NCI-H510A treated with DMSO at 0.1 percent for 48 hours (cell line): ENCODE measurements around the gene KLHL22.
"Not testable (repeated sequence)": the region's sequence is repeated elsewhere in the genome, so short reads cannot be mapped to it uniquely, and the experiment has no call there.

Experiments used
- DNase-seq: peaks from one replicate; lab custom pipeline; 2025; lab: John Stamatoyannopoulos, UW

The KLHL22 gene

DNA sequence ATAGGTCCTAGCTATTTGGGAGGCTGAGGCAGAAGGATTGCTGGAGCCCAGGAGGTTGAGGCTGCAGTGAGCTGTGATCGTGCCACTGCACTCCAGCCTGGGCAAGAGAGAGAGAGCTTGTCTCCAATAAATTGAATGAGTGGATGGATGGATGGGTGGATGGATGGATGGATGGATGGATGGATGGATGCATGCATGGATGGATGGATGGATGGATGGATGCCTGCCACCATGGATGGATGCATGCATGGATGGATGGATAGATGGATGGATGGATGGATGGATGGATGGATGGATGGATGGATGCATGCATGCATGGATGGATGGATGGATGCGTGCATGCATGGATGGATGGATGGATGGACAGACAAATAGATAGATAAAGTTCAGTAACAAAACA lies 25.1 kb downstream of the KLHL22 start:
- not testable (repeated sequence) for DNase-seq

DNA sequence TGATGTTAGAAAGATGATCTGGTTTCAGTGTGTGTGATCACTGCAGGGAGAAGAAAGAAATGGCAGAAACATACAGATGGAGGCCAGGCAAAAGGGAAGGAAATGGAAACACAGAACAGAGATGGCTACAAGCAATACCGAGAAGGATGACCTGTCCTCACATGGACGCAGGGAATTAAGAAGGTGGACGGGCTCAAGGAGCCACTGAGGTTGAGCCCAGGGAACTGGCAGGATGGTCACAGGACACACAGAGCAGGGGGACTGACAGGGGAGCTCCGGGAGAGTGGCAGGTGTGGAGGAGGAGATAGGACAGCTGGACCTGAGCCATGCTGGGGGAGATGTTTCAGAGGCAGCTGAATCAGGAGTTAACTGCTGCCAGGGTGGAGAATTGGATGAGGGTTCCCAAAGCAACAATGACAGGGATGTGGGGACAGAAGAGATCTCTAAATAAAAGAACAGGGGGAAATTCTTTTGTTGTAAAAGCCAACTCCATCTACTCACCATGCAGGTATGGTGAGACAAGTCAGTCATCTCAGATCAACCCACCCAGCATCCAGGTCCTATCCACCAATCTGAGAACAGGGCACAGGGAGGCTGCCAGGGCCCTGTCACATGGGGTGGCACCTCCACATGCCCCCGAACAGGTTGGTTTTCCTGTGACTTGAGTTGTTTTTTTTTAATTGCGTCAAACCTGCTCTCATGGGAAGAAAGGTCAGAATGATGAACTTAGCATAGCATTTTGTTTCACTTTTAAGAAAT lies 26.3 kb downstream of the KLHL22 start:
- no peak for DNase-seq

DNA sequence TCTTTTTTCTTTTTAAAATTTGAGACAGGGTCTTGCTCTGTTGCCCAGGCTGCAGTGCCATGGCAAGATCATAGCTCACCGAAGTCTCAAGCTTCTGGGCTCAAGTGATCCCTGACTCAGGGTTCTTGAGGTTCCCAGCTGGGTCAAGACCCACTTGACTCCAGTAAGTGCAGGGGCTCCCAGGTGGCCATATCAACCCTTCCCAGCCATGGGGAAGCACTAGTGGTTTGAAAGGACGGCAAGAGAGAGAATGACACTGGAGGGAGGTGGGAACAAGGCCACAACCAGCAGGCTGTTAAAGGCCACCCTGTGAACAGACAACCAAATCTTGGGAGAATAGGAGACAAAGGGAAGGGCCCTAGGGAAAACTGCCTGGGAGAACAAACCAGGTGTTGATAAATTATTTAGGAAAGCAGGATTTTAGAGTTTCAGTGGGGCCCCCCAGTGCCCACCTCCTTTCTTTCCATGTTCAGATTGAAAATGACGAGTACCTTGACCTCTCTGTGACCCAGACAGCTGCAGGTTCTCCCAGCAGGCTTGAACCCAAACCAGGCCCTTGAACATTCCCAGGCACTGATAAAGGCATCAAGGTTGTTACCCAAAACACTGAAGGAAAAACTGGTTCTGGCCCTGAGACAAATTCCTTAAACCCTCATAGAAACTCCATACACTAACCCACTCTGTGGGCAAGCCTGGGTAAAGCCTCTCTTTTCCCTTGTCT lies 28.8 kb downstream of the KLHL22 start:
- DNase-seq: no peak

DNA sequence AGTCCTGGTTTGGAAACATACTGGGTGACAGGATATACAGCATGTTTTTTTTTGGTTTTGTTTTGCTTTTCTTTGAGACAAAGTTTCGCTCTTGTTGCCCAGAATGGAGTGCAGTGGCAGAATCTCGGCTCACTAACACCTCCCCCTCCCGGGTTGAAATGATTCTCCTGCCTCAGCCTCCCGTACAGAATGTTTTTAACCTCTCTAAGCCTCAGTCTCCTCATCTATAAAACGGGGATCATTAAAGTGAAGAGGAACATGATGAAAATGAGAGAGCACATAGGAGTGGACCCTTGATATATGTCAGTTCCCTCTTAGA lies 29.9 kb downstream of the KLHL22 start:
- DNase-seq: no peak

DNA sequence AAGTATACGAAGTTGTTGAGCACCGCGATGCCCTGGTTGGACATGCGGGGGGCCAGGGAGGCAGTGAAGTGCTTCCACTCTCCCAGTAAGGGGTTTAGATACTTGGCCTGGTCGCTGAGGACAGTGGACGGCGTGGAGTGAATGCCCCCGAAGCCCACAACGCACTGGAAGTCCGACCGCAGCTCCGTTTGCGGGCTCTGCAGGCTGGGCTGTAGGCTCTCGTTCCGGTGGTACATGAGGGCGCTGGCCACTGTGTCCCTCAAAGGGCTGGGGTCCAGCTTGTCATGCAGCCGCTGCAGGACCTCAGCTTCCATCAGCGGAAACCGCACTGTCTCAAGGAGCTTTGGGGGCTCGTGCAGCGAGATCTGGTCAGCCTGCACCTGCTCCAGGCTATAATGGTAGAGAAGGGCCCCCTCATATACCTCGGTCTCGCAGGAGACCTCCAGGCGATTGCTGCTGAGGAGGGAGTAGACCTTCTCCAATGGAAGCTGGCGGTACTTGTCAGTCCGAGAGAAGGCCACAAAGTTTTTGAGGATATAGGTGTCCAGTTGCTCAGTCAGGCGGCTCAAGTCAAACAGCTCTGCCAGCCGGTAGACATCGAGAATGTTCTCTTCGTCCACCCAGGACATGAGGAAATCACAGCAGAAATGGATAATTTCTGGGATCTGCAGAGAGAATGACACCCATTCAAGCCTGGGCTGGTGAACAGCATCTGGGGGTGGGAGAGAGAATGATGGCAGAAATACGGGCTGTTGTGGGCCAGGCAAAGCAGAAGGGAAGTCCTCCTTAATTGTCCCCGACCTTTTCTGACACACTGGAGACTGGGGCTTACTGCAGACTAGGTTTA lies 30.5 kb downstream of the KLHL22 start:
- no peak for DNase-seq

DNA sequence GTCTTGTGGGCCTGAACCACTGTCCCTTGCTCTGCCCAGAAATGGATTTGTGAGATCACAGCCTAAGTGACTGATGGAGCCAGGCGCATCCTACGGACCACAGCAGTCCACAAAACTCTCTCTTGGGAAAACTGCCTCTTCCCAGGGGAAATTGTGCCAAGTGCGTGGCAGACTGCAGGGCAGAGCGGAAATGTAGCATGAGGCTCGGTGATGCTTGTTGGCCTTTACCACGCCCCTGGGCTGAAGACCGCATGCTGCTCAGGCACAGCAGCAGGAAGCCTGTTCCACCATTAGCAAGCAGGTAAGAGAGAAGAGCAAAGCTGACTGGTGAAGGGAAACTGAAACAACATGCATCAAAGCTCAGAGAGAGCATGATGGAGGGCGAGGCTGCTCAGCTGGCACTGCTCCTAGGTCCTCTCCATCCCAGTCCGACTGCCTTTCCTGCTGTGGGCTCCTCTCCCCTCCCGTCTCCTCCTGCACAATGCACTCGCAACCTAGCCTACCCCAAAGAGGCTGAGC lies 31.4 kb downstream of the KLHL22 start:
- no peak for DNase-seq

DNA sequence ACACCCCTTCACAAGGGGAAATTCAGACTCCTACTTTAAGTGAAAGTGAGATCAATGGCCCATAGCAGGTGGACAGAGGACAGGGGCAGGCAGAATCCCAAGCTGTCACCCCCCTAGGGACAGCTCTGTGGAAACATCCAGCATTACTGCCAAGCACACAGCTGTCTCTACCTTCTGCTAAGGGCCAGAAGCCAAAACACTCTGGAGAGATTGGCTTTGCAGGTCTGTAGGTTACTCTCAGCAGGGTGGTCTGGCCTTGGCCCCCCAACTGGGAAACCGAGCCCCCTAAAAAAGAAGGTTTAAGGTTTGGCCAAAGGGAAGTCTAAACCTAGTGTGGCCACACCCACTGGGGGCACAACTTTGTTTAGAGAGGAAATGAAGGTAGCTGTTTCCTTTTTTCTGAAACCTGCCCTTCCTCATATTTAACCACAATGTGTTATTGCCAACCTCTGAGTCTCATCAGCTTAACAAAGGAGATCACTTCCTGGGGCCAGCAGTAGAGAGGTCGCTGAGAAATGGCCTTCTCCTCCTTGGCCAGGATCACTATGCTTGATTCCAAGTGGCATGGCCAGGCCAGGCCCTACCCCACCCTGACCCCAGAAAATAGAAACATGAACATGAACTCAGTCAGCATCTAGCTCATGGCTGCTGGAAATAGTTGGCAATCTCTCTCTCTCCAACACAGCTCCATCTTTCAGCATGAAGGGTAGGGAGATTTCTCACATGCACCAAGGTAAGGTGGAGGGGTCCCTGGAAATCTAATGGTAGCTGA lies 32.1 kb downstream of the KLHL22 start:
- no peak for DNase-seq

DNA sequence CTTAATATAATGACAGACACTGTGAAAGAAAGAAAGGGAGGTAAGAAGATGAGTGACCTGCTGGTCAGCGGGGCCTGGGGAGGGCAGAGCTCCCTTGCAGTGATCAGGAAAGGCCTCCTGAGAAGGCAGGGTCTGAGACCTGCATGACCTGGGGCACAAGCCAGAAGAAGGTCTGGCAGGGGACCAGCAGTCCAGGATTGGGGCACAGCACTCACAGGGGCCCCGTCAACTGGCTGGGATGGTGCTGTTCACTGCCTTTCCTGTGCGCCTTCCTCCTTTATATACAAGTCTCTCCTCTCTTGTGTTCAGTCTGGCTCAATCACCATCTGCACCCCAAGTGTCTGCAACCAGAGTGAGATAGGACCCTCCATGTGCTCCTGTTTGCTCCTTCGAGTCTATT lies 35.7 kb downstream of the KLHL22 start:
- no peak for DNase-seq

DNA sequence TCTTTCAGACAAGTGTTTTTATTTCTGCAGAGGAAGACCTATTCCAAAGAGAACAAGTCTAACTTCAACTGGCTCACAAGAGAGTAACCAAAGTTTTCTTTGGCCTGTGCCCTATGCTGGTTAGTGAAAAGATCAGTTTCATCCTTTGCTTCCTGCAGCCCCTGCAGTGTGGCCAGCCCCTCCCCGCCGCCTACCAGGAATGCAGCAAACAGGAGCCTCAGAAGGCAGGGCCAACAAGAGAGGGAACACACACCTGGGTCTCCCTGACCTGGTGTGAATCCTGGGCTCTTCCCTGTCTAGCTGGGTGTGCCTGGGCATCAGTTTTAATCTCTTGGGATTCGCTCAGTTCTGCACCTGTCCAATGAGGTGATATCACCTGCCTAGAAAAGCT lies 36.4 kb downstream of the KLHL22 start:
- DNase-seq: no peak

DNA sequence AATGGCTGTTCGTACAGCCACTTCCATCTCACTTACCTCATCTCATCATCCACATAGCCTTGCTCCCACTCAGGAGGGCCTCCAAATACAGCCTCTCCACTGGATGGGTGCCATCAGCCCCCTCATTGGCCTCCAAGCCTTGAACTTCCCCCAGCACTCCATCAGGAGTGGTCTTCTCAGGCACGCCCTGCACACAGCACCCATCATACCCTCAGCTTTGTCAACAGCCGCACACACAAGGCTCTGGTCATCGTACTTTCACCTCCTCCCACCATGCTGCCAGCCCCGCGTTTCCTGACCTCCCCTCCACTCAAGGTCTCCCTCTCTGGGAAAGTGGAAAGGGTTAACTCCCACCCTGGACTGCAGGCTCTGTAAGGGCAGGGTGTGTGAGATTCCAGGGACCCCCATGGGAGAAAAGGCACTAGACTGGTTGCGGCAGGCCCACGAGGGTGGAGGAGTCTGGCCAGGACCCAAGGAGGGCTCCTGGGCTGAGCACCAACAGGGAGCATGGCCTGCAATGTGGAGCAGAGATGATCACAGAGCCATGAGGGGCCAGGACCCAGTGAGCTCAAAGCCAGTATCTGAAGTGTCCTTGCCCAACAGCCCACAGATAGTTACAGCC lies 37.0 kb downstream of the KLHL22 start:
- no peak for DNase-seq

DNA sequence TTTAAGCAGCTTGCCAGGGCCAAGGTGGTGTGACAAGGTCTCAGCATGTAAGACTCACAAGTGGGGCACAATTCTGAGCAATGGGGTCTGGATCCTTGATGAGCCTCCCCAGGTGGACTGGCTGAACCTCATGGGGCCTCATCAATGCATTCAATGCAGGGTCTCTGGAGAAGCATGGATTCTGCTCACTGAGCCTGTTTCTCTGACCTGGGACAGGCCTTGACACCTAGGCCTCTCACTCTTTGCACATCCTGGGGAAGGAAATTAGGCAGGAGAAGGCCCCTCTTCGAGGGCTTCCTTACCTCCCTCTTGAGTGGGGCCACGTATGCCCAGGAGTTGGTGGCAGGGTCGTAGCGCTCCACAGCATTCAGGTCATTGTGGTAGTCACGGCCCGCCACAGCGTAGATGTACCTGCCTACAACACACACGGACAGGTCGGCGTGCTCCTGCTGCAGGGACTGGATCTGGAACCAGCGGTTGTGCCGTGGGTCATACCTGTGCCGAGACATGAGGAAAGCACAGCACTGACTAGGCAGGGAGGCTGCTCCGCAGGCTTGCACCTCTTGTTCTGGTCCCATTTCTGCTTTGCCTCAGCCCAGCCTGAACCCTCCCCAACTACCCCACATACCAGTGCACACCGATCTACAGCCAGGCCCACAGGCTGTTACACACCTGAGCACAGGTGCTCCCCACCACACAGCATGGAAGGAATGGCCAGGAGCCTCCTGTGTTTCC lies 37.9 kb downstream of the KLHL22 start:
- no peak for DNase-seq

DNA sequence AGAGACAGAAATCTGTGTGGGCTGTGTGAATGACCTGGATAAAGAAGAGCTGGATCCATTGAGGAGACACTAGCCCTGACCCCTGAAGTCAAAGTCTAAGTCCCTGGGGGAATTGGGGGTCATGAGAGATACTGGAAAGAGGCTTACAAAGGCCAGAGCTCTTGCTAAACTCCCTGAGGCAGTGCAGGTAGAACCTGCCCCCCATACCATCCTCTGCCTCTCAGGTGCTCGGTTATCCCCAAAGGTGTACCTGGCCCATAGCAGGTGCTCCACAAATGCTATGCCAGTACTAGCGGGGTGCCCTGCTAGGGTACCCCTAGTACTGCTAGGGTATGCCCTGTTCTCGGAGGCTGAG lies 38.9 kb downstream of the KLHL22 start:
- DNase-seq: no peak

DNA sequence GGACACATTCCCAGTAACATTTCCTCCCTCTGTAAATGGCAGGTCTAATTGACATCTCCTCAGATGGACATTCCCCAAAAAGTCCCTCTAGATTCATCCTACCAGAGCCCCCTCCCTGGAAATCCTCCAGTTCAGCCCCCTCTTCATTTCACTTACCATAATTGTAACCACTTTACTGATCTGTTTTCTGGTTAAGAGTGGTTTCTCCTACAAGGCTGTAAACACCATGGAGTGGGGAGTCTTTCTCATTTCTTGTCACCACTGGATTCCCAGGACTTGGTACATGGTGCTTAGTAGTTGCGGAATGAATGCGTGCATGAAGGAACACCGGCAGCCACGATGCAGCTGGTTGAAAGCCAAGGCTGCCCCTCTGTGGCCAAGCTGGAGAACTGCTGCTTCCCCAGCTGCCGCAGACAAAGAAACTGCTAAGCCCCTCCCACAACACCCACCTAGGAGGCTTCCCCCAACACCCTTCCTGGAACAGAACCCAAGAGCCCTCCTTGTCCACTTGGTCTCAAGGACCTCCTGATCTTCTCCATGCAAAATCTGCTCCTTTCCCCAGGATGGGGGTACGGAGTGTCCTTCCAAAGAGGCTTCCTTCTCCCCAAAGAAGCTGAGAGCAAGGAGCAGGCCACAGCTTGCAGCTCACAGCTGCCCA lies 39.4 kb downstream of the KLHL22 start:
- peak; percentile 60 for DNase-seq

DNA sequence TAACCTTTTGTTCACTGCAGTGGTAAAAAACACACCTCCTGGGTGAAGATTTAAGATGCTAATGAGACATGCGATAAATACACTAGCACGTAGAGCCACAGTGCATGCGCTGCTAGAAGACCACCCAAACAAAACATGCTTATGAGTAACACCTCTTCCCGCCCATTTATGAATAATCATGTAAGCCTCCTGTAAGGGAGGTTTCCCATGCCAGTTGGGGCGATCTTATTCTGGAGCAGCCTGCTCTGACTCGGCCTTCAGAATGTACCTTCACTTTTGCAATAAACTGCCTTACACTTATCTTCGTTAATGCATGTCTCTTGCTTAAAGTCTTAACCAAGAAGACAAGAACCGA lies 39.9 kb downstream of the KLHL22 start:
- no peak for DNase-seq

DNA sequence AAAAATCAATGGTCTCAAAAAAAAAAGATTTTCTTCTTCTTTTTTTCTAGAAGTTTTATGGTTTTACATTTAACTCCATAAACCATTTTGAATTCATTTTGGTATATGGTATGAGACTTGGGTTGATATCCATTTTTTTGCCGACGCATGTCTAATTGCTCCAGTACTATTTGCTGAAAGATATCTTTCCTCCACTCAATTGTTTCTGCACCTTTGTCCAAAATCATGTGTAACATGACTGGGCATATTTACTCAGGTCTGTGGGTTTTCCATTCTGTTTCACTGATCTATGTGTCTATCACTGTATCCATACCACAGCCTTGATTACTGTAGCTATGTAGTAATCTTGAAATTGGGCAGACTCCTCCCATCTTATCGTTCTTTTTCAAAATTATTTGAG lies 42.4 kb downstream of the KLHL22 start:
- DNase-seq: no peak

DNA sequence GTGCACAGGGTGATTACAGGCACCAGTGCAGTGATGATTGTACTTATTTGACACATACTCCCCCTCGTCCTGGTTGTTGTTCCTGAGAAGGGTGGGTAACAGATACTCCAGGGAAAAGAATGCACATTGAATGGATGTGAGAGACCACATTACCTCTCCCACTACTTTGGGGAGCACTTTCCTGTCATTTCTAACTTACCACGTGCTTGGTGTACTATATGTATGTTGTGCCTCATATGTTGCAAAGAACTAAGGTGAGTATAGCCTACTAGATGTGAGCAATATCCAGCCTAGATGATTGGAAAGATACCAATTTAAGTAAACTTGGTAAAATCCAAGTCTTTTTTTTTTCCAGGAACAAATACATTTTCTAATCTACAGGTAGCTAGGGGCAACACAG lies 43.7 kb downstream of the KLHL22 start:
- no peak for DNase-seq

DNA sequence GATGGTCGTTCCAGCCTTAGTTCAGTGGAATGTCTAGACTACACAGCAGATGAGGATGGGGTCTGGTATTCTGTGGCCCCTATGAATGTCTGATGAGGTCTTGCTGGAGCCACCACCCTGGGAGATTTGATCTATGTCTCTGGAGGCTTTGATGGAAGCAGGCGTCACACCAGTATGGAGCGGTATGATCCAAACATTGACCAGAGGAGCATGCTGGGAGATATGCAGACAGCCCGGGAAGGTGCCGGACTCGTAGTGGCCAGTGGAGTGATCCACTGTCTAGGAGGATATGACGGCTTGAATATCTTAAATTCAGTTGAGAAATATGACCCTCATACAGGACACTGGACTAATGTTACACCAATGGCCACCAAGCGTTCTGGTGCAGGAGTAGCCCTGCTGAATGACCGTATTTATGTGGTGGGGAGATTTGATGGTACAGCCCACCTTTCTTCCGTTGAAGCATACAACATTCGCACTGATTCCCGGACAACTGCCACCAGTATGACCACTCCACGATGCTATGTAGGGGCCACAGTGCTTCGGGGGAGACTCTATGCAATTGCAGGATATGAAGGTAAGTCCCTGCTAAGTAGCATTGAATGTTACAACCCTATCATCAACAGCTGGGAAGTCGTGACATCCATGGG lies 44.3 kb downstream of the KLHL22 start:
- DNase-seq: not testable (repeated sequence)

DNA sequence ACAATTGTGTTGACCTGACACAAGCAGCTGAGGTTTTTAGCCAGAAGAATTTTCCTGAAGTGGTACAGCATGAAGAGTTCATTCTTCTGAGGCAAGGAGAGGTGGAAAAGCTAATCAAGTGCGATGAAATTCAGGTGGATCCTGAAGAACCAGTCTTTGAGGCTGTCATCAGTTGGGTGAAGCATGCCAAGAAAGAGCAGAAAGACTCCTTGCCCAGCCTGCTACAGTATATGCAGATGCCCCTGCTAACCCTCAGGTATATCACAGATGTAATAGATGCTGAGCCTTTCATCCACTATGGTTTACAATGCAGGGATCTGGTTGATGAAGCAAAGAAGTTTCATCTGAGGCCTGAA lies 45.1 kb downstream of the KLHL22 start:
- DNase-seq: no peak

DNA sequence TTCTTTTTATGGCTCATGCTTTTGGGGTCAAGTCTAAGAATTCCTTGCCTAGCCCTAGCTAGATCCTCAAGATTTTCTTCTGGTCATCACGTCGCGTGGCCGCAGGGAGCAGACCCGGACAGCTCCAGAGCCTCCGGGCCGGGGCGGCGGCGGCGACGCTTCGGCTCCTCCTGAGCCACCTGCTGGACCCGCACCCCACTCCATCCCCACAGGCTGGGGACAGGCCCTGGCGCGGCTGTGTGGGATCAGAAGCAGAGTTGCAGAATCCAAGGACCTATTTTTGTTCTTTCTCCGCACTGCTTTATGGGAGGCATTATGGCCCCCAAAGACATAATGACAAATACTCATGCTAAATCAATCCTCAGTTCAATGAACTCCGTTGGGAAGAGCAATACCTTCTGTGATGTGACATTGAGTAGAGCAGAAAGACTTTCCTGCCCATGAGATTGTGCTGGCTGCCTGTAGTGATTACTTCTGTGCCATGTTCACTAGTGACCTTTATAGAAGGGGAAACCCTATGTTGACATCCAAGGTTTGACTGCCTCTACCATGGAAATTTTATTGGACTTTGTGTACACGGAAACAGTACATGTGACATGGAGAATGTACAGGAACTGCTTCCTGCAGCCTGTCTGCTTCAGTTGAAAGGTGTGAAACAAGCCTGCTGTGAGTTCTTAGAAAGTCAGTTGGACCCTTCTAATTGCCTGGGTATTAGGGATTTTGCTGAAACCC lies 45.6 kb downstream of the KLHL22 start:
- no peak for DNase-seq
